B cell (primary cell): ENCODE data around the gene HOXD10. TPM values are rescaled to one million over a fixed set of nuclear protein-coding genes. Genes with fewer than 3 reads are reported as not detected.

ENCODE experiments used
- ATAC-seq: fragments of 200-7000 bp; cut with Tn5 transposase; one replicate; pipeline ENCODE4 v1.10.0; 2021; ENCODE audit warnings: low read depth, mild to moderate bottlenecking, moderate number of reproducible peaks, moderate library complexity
- CTCF ChIA-PET: fragments of 350-600 bp; sonication (Branson Sonifier 250); formaldehyde crosslinking; loops from one replicate; lab custom pipeline; 2021; ENCODE audit warnings: antibody characterized with exemption, inconsistent platforms; lab: Charles Lee
- POLR2A ChIA-PET: fragments of 350-600 bp; sonication (Branson Sonifier 250); formaldehyde crosslinking; loops from one replicate; lab custom pipeline; 2021; ENCODE audit warnings: antibody characterized with exemption; lab: Charles Lee
- DNase-seq: peaks from one replicate; pipeline ENCODE4 v3.0.0; 2013
- H2AFZ ChIP-seq: 2 replicates; pipeline ENCODE4 v1.6.1; 2012; ENCODE audit warnings: mild to moderate bottlenecking, low read depth, low read length; ENCODE audit not compliant: insufficient read depth, poor library complexity, severe bottlenecking
- H3K27ac ChIP-seq, 2 donors: 1 replicate in 1 of 2; 2 replicates in 1 of 2; pipeline ENCODE4 v1.5.1; 2012 to 2013; ENCODE audit warnings: low read length in 2 of 2, mild to moderate bottlenecking in 2 of 2, moderate library complexity in 1 of 2
- H3K27me3 ChIP-seq, 4 experiments: fragments of 200-600 bp in 1 of 4; sonication (generic) in 1 of 4; replicated peaks in 1 of 4; 1 replicate in 2 of 4; 2 replicates in 2 of 4; pipeline versions ENCODE4 v1.6.1 to v1.7.0; 2013 to 2016; ENCODE audit warnings: low read length in 3 of 4, mild to moderate bottlenecking in 2 of 4, mixed read lengths in 1 of 4, moderate library complexity in 1 of 4; ENCODE audit not compliant: insufficient read depth in 4 of 4, control insufficient read depth in 3 of 4; ENCODE audit errors: control extremely low read depth in 1 of 4
- H3K36me3 ChIP-seq, 2 experiments: replicated peaks in 1 of 2; 1 replicate in 1 of 2; 2 replicates in 1 of 2; pipeline versions ENCODE4 v1.6.1 to v1.7.1; 2013; ENCODE audit warnings: low read length in 1 of 2; ENCODE audit not compliant: insufficient read depth in 2 of 2, control insufficient read depth in 1 of 2; ENCODE audit errors: control extremely low read depth in 1 of 2, extremely low read depth in 1 of 2
- H3K4me1 ChIP-seq, 2 donors: fragments of 200-600 bp in 1 of 2; sonication (generic) in 1 of 2; 1 replicate in 1 of 2; 2 replicates in 1 of 2; pipeline versions ENCODE4 v1.5.1 to v1.6.1; 2013 to 2017; ENCODE audit warnings: low read length in 2 of 2; ENCODE audit not compliant: control insufficient read depth in 2 of 2, insufficient read depth in 2 of 2
- H3K4me2 ChIP-seq: replicated peaks from 2 replicates; pipeline ENCODE3; 2012; ENCODE audit warnings: mild to moderate bottlenecking, low read depth, low read length; ENCODE audit not compliant: poor library complexity, severe bottlenecking
- H3K4me3 ChIP-seq, 5 experiments: fragments of 200-600 bp in 1 of 5; sonication (generic) in 1 of 5; 1 replicate in 3 of 5; 2 replicates in 2 of 5; pipeline versions ENCODE4 v1.5.1 to v1.7.0; 2011 to 2016; ENCODE audit warnings: low read length in 4 of 5, mild to moderate bottlenecking in 4 of 5, low read depth in 2 of 5, control low read depth in 1 of 5, moderate library complexity in 1 of 5; ENCODE audit not compliant: insufficient read depth in 1 of 5; ENCODE audit errors: control extremely low read depth in 1 of 5, extremely low read depth in 1 of 5
- H3K79me2 ChIP-seq: fragments of 200-600 bp; sonication (generic); one replicate; pipeline ENCODE4 v1.6.0; 2016; ENCODE audit warnings: low read length; ENCODE audit not compliant: control insufficient read depth, insufficient read depth
- H3K9ac ChIP-seq: fragments of 200-600 bp; sonication (generic); 2 replicates; pipeline ENCODE4 v1.6.1; 2017; ENCODE audit warnings: mild to moderate bottlenecking, low read length, moderate library complexity
- H3K9me3 ChIP-seq, 3 donors: one replicate each; pipeline versions ENCODE4 v1.6.1 to v1.7.1; 2013; ENCODE audit warnings: low read length in 2 of 3; ENCODE audit not compliant: control insufficient read depth in 2 of 3, insufficient read depth in 1 of 3; ENCODE audit errors: control extremely low read depth in 1 of 3
- H4K20me1 ChIP-seq: 2 replicates; pipeline ENCODE4 v1.6.0; 2012; ENCODE audit warnings: mild to moderate bottlenecking, low read length; ENCODE audit not compliant: insufficient read depth, control insufficient read depth, poor library complexity, severe bottlenecking
- H3K27ac Mint-ChIP-seq: one replicate; pipeline ENCODE4 v1.8.0; 2021; ENCODE audit warnings: mixed read lengths
- H3K27me3 Mint-ChIP-seq: one replicate; pipeline ENCODE4 v1.8.0; 2021; ENCODE audit warnings: mixed read lengths
- H3K4me1 Mint-ChIP-seq: one replicate; pipeline ENCODE4 v1.8.0; 2021; ENCODE audit warnings: mixed read lengths
- H3K4me3 Mint-ChIP-seq: one replicate; pipeline ENCODE4 v1.8.0; 2021; ENCODE audit warnings: mixed read lengths
- H3K9me3 Mint-ChIP-seq: one replicate; pipeline ENCODE4 v1.8.0; 2022; ENCODE audit warnings: mixed read lengths; ENCODE audit not compliant: insufficient read depth
- CTCF ChIP-seq: fragments of 200-600 bp; IDR thresholded peaks from one replicate; pipeline ENCODE4 v1.8.0; 2022; ENCODE audit warnings: antibody characterized with exemption, mild to moderate bottlenecking
- EZH2 ChIP-seq: IDR thresholded peaks from 2 replicates; pipeline ENCODE4 v1.6.1; 2012; ENCODE audit warnings: borderline replicate concordance, low read depth, mild to moderate bottlenecking, moderate library complexity, low read length; ENCODE audit not compliant: insufficient read depth, poor library complexity, severe bottlenecking
- whole genome bisulfite sequencing: methylation state at CpG from one replicate; pipeline ENCODE4 v1.1.5; 2013; ENCODE audit warnings: missing lambda C conversion rate; ENCODE audit not compliant: insufficient coverage; 5-methylcytosine and 5-hydroxymethylcytosine counted together
- intact Hi-C: fragments of 100-400 bp; cut with micrococcal nuclease; formaldehyde crosslinking; loops from one replicate; pipeline ENCODE4 v1.10.0; 2022
- polyA plus RNA-seq: library from polyadenylated mRNA; depleted of rRNA; stranded (reverse); fragments of >200 nt; gene quantifications from 2 replicates; pipeline ENCODE4 v1.2.3, GENCODE V29; 2012
- total RNA-seq, 2 donors: library from RNA; stranded (reverse); fragments of 120-200 nt in 1 of 2; gene quantifications; 1 replicate in 1 of 2; 2 replicates in 1 of 2; pipeline versions ENCODE4 v1.2.3 to v1.2.4, GENCODE V29; 2013 to 2022

Gene HOXD10
- total and polyA plus RNA-seq, 2 donors (not counting 1 experiment from before 2014, with no cell fraction given), result not detected

- no peak within 1 kb of the TSS for H2AFZ ChIP-seq
- H3K79me2 ChIP-seq, result no peaks in the 10 kb centered on the region
- H3K36me3 ChIP-seq, result no peaks in the 10 kb centered on the region
- peak within 1 kb of the TSS; percentile 48 for H3K4me2 ChIP-seq
- ATAC-seq, result no peak
- H3K9me3 ChIP-seq, result peaks cover 1 to 40% (median 8%) of the 10 kb centered on the region in 3 donors
- H3K27ac ChIP-seq, result no peak within 1 kb of the TSS
- Mint-ChIP-seq H3K27me3 (peaks cover 81% of the 10 kb centered on the region), H3K4me1 (peaks cover 30% of the 10 kb centered on the region), H3K4me3 (peak within 1 kb of the TSS; percentile 4), H3K27ac (peak within 1 kb of the TSS; percentile 71), H3K9me3 (peaks cover 3% of the 10 kb centered on the region)
- H3K27me3 ChIP-seq, result peaks cover 0 to 89% (median 84%) of the 10 kb centered on the region in 4 experiments
- TF ChIP-seq CTCF (no peak), EZH2 (no peak)
- H4K20me1 ChIP-seq, result no peaks in the 10 kb centered on the region
- peaks cover 28 to 32% of the 10 kb centered on the region in 2 donors for H3K4me1 ChIP-seq
- CTCF ChIA-PET, result no interaction called here
- DNase-seq, result peak; percentile 33
- intact Hi-C loops, result loop anchor here (10.0 kb wide), 1 partner anchor 1758 kb away; the partner anchor contains the start of gene SP9
- WGBS, result 8% methylated on average over 73 of the region's 95 CpGs
- no peak within 1 kb of the TSS for H3K4me3 ChIP-seq
- H3K9ac ChIP-seq, result no peak within 1 kb of the TSS
- POLR2A ChIA-PET, result no interaction called here
These were observed 24.1 kb upstream of the HOXD10 start, which contains the start of gene HOXD13 for GRCh38 chr2:176092270-176093144. HOXD13 (plus strand) TSS chr2:176092721; CDS start chr2:176092891, 170 bp downstream.
